ENCODE measurements around the gene MYEOV. TPM values are rescaled to one million over a fixed set of nuclear protein-coding genes. Genes with fewer than 3 reads are reported as not detected.

MYEOV gene
- total RNA-seq, 4 donors from 2014 or later: not detected

DNA sequence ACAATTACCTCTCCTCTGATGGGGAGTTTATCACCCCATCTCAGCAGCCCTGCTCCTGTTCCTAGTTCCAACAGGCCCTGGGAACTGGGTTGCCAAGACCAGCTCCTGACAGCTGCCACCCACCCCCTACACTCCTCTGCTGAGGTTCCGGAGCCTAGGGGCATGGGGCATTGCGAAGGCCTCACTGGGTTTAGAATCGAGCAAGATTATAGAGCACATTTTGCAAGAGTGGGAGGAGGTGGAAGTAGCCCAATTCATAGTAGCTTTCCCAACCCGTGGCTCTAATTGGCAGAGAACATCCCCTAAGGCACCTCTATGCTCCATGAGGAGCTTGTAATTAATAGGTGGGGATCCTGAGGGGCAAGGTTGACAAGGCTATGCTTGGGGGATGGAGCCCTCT lies 23.0 kb downstream of the MYEOV start:
- intact Hi-C loops (cut with DNase I): no loop called here
- WGBS: 86% methylated on average over 4 of the region's 4 CpGs
- Histone ChIP-seq H3K27me3 (peaks cover 0 to 8% (median 0%) of the 10 kb centered on the region in 4 donors), H3K9me3 (peaks cover 0 to 8% (median 0%) of the 10 kb centered on the region in 4 donors), H3K4me3 (no peak overlapping the region), H3K4me1 (peaks cover 10 to 14% (median 14%) of the 10 kb centered on the region in 4 donors), H3K36me3 (no peaks in the 10 kb centered on the region), H3K27ac (replicated peaks in 1 of 4) (no peak overlapping the region)
- no peak for DNase-seq (ENCODE audit: extremely low spot score)
- no peak for TF ChIP-seq POLR2AphosphoS5 (IDR thresholded peaks at IDR 0.05)
- TF ChIP-seq POLR2A (IDR thresholded peaks at IDR 0.05; ENCODE audit: low read depth): no peak
- TF ChIP-seq EP300 (IDR thresholded peaks at IDR 0.05): no peak
- TF ChIP-seq, protein P1, sequence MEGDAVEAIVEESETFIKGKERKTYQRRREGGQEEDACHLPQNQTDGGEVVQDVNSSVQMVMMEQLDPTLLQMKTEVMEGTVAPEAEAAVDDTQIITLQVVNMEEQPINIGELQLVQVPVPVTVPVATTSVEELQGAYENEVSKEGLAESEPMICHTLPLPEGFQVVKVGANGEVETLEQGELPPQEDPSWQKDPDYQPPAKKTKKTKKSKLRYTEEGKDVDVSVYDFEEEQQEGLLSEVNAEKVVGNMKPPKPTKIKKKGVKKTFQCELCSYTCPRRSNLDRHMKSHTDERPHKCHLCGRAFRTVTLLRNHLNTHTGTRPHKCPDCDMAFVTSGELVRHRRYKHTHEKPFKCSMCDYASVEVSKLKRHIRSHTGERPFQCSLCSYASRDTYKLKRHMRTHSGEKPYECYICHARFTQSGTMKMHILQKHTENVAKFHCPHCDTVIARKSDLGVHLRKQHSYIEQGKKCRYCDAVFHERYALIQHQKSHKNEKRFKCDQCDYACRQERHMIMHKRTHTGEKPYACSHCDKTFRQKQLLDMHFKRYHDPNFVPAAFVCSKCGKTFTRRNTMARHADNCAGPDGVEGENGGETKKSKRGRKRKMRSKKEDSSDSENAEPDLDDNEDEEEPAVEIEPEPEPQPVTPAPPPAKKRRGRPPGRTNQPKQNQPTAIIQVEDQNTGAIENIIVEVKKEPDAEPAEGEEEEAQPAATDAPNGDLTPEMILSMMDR (IDR thresholded peaks at IDR 0.05): no peak

DNA sequence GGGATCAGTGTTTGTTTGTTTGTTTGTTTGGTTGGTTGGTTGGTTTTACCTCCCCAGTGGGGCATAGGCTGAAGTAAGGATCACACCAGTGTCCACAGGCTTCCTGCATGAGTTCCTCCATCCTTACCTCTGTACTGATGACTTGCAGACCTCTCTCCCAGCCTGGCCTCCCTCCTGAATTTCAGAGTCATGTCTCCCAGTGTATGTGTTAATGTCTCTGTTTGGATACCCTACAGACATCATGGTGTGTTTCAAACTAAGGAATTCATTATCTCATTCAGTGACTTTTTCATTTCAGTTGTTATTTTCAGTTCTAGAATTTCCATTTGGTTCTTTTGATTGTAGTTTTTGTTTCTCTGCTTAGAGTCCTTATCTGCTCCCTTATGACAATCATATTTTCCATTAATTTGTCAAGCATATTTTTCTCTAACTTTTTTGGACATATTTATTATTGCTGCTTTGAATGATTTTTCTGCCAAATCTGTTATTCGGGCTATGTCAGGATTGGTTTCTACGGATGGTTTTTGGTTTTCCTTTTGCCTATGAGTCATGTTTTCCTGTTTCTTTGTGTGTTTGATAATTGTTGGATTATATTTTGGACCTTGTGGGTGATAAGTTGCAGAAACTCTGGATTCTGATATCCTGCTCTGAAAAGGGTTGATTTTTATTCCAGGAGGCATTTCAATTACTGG lies 23.6 kb downstream of the MYEOV start:
- intact Hi-C loops (cut with DNase I): no loop called here

DNA sequence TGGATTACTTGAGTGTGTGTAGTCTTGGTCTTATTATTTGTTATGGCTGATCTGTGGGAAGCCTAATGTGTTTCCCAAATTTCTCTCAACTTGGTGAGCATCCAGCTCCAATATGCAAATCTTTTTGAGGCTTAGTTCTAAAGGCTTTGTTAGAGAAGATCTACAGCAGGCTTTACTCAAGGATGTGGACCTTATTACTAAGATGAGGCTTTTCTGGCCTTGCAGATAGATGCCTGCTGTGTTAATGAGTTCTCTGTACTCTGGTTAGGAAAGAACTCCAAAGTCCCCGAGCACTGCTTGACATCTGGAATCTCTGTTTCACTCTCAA lies 24.1 kb downstream of the MYEOV start:
- Histone ChIP-seq H3K27ac (replicated peaks in 1 of 4) (no peak overlapping the region), H3K9me3 (peaks cover 0 to 8% (median 0%) of the 10 kb centered on the region in 4 donors), H3K27me3 (peaks cover 0 to 2% (median 0%) of the 10 kb centered on the region in 4 donors), H3K4me3 (no peak overlapping the region), H3K36me3 (no peaks in the 10 kb centered on the region), H3K4me1 (peaks cover 3 to 4% (median 3%) of the 10 kb centered on the region in 4 donors)
- DNase-seq (ENCODE audit: extremely low spot score): no peak
- TF ChIP-seq POLR2AphosphoS5 (IDR thresholded peaks at IDR 0.05) (no peak), EP300 (IDR thresholded peaks at IDR 0.05) (no peak), POLR2A (IDR thresholded peaks at IDR 0.05; ENCODE audit: low read depth) (no peak)
- TF ChIP-seq, protein P1 (IDR thresholded peaks at IDR 0.05): no peak
- intact Hi-C loops (cut with DNase I): no loop called here
- 60% methylated on average over 1 of the region's 1 CpG for WGBS

More for the DNA sequence above, 23.6 kb downstream of the MYEOV start:
- TF ChIP-seq POLR2AphosphoS5 (IDR thresholded peaks at IDR 0.05) (no peak), POLR2A (IDR thresholded peaks at IDR 0.05; ENCODE audit: low read depth) (no peak), EP300 (IDR thresholded peaks at IDR 0.05) (no peak)
- TF ChIP-seq, protein P1 (IDR thresholded peaks at IDR 0.05): no peak
- Histone ChIP-seq H3K4me1 (peaks cover 7 to 8% (median 8%) of the 10 kb centered on the region in 4 donors), H3K27ac (replicated peaks in 1 of 4) (no peak overlapping the region), H3K27me3 (peaks cover 0 to 8% (median 0%) of the 10 kb centered on the region in 4 donors), H3K36me3 (no peaks in the 10 kb centered on the region), H3K9me3 (peaks cover 0 to 8% (median 0%) of the 10 kb centered on the region in 4 donors), H3K4me3 (no peak overlapping the region)
- no peak for DNase-seq (ENCODE audit: extremely low spot score)
- 43% methylated on average over 2 of the region's 2 CpGs for WGBS

DNA sequence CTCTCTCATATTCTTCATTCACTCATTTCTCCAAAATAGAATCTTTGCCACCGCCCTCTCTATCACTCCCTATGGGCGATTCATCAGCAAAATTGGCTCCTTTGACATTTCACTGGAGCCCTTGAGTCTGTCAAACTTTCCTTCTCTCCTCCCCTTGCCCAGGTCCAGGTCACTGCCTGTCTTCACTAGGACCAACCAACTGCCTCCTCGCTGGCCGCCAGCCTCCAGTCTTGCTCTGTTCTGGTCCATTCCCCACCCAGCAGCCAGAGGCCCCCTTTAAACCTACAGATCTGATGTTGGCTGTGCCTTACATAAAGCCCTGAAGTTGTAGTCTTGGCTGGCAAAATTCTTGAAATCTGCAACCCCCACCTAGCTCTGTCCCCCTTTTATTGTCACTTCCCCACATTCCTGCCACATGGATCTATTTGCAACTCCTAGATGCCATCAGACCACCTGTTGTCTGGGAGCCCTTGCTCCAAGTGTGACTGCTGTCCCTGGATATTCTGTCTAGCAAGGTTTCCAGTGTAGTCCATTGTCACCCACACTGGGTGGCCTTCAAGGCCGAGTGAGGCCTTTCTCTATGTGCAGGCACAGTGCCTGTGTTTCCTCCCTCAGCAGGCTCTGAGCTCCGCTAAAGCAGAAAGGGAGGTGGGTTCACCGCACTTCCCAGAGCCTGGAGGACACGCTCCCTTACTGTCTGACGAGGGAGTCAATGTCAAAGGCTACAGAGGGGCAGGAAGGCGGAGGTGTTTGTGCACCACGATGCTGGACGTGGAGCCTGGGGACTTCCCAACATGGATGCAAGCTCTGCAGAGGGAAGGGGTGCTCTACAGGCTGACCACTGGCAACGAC lies 25.5 kb downstream of the MYEOV start:
- Histone ChIP-seq H3K4me1 (no peaks in the 10 kb centered on the region), H3K36me3 (no peaks in the 10 kb centered on the region), H3K4me3 (no peak overlapping the region), H3K27me3 (no peaks in the 10 kb centered on the region), H3K27ac (replicated peaks in 1 of 4) (no peak overlapping the region), H3K9me3 (peaks cover 0 to 8% (median 0%) of the 10 kb centered on the region in 4 donors)
- TF ChIP-seq EP300 (IDR thresholded peaks at IDR 0.05): no peak
- TF ChIP-seq, protein P1 (IDR thresholded peaks at IDR 0.05): no peak
- TF ChIP-seq POLR2AphosphoS5 (IDR thresholded peaks at IDR 0.05): no peak
- TF ChIP-seq POLR2A (IDR thresholded peaks at IDR 0.05; ENCODE audit: low read depth): no peak
- intact Hi-C loops (cut with DNase I): no loop called here
- WGBS: 87% methylated on average over 8 of the region's 13 CpGs
- DNase-seq (ENCODE audit: extremely low spot score): no peak

Measured in esophagus muscularis mucosa (tissue), 4 donors.